Mesenchymal stem cell (in vitro differentiated cells and primary cell): ENCODE data around the gene STXBP1.

ENCODE experiments used
- DNase-seq: peaks from one replicate; pipeline ENCODE4 v3.0.0-alpha.2; 2013
- H2AFZ ChIP-seq: one replicate; pipeline ENCODE4 v1.6.1; 2013; ENCODE audit warnings: low read depth, mild to moderate bottlenecking, control low read depth, inconsistent platforms, low read length, moderate library complexity
- H2AK5ac ChIP-seq: 2 replicates; pipeline ENCODE4 v1.6.1; 2013; ENCODE audit warnings: low read length, moderate library complexity, mild to moderate bottlenecking, inconsistent platforms; ENCODE audit not compliant: severe bottlenecking
- H2BK120ac ChIP-seq: one replicate; pipeline ENCODE4 v1.6.1; 2013; ENCODE audit warnings: low read depth, mild to moderate bottlenecking, inconsistent platforms, low read length, moderate library complexity
- H2BK12ac ChIP-seq, 2 experiments: one replicate each; pipeline ENCODE4 v1.6.1; 2013; ENCODE audit warnings: inconsistent platforms in 2 of 2, low read length in 2 of 2, mild to moderate bottlenecking in 2 of 2, moderate library complexity in 2 of 2, control low read depth in 1 of 2
- H2BK15ac ChIP-seq: one replicate; pipeline ENCODE4 v1.6.1; 2013; ENCODE audit warnings: mild to moderate bottlenecking, low read depth, inconsistent platforms; ENCODE audit not compliant: poor library complexity, severe bottlenecking
- H2BK5ac ChIP-seq: 2 replicates; pipeline ENCODE4 v1.6.1; 2013; ENCODE audit warnings: low read depth, mild to moderate bottlenecking, low read length, control low read depth, inconsistent platforms; ENCODE audit not compliant: poor library complexity, severe bottlenecking
- H3K14ac ChIP-seq, 2 experiments: one replicate each; pipeline ENCODE4 v1.6.1; 2013; ENCODE audit warnings: inconsistent platforms in 2 of 2, low read length in 2 of 2, control low read depth in 1 of 2, mild to moderate bottlenecking in 1 of 2, moderate library complexity in 1 of 2
- H3K18ac ChIP-seq, 2 experiments: one replicate each; pipeline ENCODE4 v1.6.1; 2013; ENCODE audit warnings: inconsistent platforms in 2 of 2, low read length in 2 of 2, control low read depth in 1 of 2, low read depth in 1 of 2, mild to moderate bottlenecking in 1 of 2
- H3K23ac ChIP-seq, 2 experiments: one replicate each; pipeline ENCODE4 v1.6.1; 2013; ENCODE audit warnings: inconsistent platforms in 2 of 2, low read length in 2 of 2, mild to moderate bottlenecking in 2 of 2, moderate library complexity in 2 of 2, control low read depth in 1 of 2
- H3K27ac ChIP-seq: 2 replicates; pipeline ENCODE4 v1.5.1; 2013; ENCODE audit warnings: mild to moderate bottlenecking, moderate library complexity, low read length, control low read depth, inconsistent platforms; ENCODE audit not compliant: poor library complexity, severe bottlenecking
- H3K27me3 ChIP-seq, 2 experiments: 2 replicates each; pipeline versions ENCODE4 v1.6.1 to v1.7.0; 2013; ENCODE audit warnings: low read length in 2 of 2, mild to moderate bottlenecking in 2 of 2, moderate library complexity in 2 of 2, control low read depth in 1 of 2, inconsistent platforms in 1 of 2; ENCODE audit not compliant: control insufficient read depth in 1 of 2, insufficient read depth in 1 of 2
- H3K36me3 ChIP-seq, 2 experiments: 2 replicates each; pipeline versions ENCODE4 v1.6.1 to v1.7.0; 2013; ENCODE audit warnings: low read length in 2 of 2, control low read depth in 1 of 2, inconsistent platforms in 1 of 2, low read depth in 1 of 2, mild to moderate bottlenecking in 1 of 2; ENCODE audit not compliant: insufficient read depth in 2 of 2, control insufficient read depth in 1 of 2
- H3K4ac ChIP-seq, 2 experiments: one replicate each; pipeline ENCODE4 v1.6.1; 2013; ENCODE audit warnings: inconsistent platforms in 2 of 2, low read length in 2 of 2, mild to moderate bottlenecking in 2 of 2, moderate library complexity in 2 of 2, control low read depth in 1 of 2, low read depth in 1 of 2
- H3K4me1 ChIP-seq: 2 replicates; pipeline ENCODE4 v1.6.1; 2013; ENCODE audit warnings: low read depth, low read length, control low read depth; ENCODE audit not compliant: control insufficient read depth, insufficient read depth
- H3K4me2 ChIP-seq: 2 replicates; pipeline ENCODE4 v1.6.1; 2013; ENCODE audit warnings: low read length, mild to moderate bottlenecking, inconsistent platforms; ENCODE audit not compliant: poor library complexity, severe bottlenecking
- H3K4me3 ChIP-seq, 2 experiments: 2 replicates each; pipeline versions ENCODE4 v1.5.1 to v1.7.0; 2013; ENCODE audit warnings: low read length in 2 of 2, mild to moderate bottlenecking in 2 of 2, control low read depth in 1 of 2, low read depth in 1 of 2; ENCODE audit not compliant: insufficient read depth in 1 of 2
- H3K79me1 ChIP-seq: replicated peaks from 2 replicates; pipeline ENCODE4 v1.6.1; 2013; ENCODE audit warnings: mild to moderate bottlenecking, control low read depth, low read length, inconsistent platforms; ENCODE audit not compliant: poor library complexity, severe bottlenecking
- H3K9ac ChIP-seq: 2 replicates; pipeline ENCODE4 v1.7.0; 2013; ENCODE audit warnings: mild to moderate bottlenecking, low read length, moderate library complexity
- H3K9me3 ChIP-seq: 2 replicates; pipeline ENCODE4 v1.7.0; 2013; ENCODE audit warnings: mild to moderate bottlenecking, low read length; ENCODE audit not compliant: control insufficient read depth
- H4K8ac ChIP-seq: one replicate; pipeline ENCODE4 v1.6.1; 2013; ENCODE audit warnings: inconsistent platforms, mild to moderate bottlenecking, low read length, moderate library complexity
- H4K91ac ChIP-seq: one replicate; pipeline ENCODE4 v1.6.1; 2013; ENCODE audit warnings: mild to moderate bottlenecking, low read length, inconsistent platforms
- WGBS: methylation state at CpG from one replicate; pipeline ENCODE4 v1.1.7; 2013; ENCODE audit warnings: mixed read lengths; 5-methylcytosine and 5-hydroxymethylcytosine counted together

Gene STXBP1

DNA sequence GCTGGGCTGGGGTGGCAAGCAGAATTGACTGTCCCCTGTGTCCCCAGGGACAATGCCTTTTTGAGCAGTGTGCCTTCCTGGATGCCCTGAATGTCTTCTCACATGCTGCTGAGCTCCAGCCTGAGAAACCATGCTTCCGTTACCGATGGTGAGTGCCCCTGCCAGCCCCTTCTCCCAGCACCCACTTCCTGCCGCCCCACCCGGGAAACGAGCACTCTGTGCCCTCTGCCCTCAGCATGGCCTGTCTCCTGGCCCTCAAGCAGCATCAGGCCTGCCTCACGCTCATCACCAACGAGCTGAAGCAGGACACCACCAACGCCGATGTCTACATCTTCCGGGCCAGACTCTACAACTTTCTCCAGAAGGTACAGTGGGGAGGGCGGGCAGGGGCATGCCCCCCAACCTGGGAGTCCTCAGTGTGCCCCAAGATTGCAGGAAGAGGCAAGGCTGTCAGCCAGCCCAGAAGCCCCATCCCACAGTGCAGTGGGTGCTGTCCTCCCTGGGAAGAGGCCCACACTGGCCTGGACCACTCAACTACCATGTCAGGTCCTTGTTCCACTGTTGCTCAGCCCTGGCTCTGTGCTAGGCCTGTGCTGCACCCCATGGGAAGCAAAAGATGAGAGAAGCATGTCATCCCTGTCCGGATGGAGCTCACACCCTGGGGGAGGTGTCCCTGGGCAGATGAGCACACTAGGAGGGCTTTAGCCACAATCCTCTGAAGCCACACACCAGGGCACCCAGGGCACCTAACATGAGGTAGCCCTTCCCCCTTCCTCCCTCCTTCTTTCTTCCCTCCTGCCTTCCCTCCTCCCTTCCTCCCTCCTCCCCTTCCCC lies 108.2 kb downstream of the STXBP1 start:
- H3K27ac ChIP-seq = no peak overlapping the region
- WGBS = 87% methylated on average over 12 of the region's 12 CpGs
- H2BK15ac ChIP-seq = no peak overlapping the region
- H3K4me2 ChIP-seq = no peak overlapping the region
- H2AFZ ChIP-seq = no peak overlapping the region
- H3K27me3 ChIP-seq = peaks cover 0 to 3% of the 10 kb centered on the region in 2 experiments
- H3K36me3 ChIP-seq = no peaks in the 10 kb centered on the region
- no peak overlapping the region for H3K9ac ChIP-seq
- H2BK5ac ChIP-seq = no peak overlapping the region
- H3K9me3 ChIP-seq = no peaks in the 10 kb centered on the region
- H3K4ac ChIP-seq = no peak overlapping the region
- peak overlapping the region in 1 of 2 experiments; percentile 35 for H3K23ac ChIP-seq
- no peak overlapping the region for H2AK5ac ChIP-seq
- no peak overlapping the region for H3K18ac ChIP-seq
- no peak overlapping the region for H4K8ac ChIP-seq
- no peaks in the 10 kb centered on the region for H3K79me1 ChIP-seq
- no peak overlapping the region for H3K4me3 ChIP-seq
- peak overlapping the region; percentile 29 for H4K91ac ChIP-seq
- H2BK12ac ChIP-seq = no peak overlapping the region
- H2BK120ac ChIP-seq = no peak overlapping the region
- peak overlapping the region in 1 of 2 experiments; percentile 69 for H3K14ac ChIP-seq
- peaks cover 18% of the 10 kb centered on the region for H3K4me1 ChIP-seq
- DNase-seq = no peak

DNA sequence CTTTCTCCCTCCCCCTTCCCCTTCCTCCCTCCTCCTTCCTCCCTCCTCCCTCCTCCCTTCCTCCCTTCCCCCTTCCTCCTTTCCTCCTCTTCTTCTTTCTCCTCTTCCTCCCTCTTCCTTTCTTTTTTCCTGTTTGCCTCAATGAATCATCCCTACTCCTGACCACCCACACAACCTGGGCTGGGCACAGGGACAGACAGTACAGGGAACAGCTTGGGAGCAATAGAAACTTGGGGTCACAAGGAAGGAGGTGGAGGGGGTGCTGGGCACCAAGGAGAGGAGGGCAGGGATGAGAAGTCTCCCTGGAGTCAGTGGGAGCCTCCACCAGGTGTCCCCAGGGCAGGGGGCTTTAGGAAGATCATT lies 108.8 kb downstream of the STXBP1 start:
- no peaks in the 10 kb centered on the region for H3K36me3 ChIP-seq
- no peak overlapping the region for H2BK120ac ChIP-seq
- no peak overlapping the region for H3K4me2 ChIP-seq
- peaks cover 18% of the 10 kb centered on the region for H3K4me1 ChIP-seq
- no peak overlapping the region for H4K91ac ChIP-seq
- no peak overlapping the region for H2BK15ac ChIP-seq
- H3K9me3 ChIP-seq = no peaks in the 10 kb centered on the region
- H2AFZ ChIP-seq = no peak overlapping the region
- no peak overlapping the region for H3K9ac ChIP-seq
- H3K4me3 ChIP-seq = no peak overlapping the region
- H3K27me3 ChIP-seq = peaks cover 0 to 3% of the 10 kb centered on the region in 2 experiments
- no peak overlapping the region for H3K14ac ChIP-seq
- no peak overlapping the region for H2AK5ac ChIP-seq
- no peaks in the 10 kb centered on the region for H3K79me1 ChIP-seq
- no peak overlapping the region for H3K27ac ChIP-seq
- no peak overlapping the region for H3K18ac ChIP-seq
- no peak overlapping the region for H2BK5ac ChIP-seq
- H3K23ac ChIP-seq = no peak overlapping the region
- no peak overlapping the region for H3K4ac ChIP-seq
- H4K8ac ChIP-seq = no peak overlapping the region
- H2BK12ac ChIP-seq = peak overlapping the region in 1 of 2 experiments; percentile 21
- no peak for DNase-seq

DNA sequence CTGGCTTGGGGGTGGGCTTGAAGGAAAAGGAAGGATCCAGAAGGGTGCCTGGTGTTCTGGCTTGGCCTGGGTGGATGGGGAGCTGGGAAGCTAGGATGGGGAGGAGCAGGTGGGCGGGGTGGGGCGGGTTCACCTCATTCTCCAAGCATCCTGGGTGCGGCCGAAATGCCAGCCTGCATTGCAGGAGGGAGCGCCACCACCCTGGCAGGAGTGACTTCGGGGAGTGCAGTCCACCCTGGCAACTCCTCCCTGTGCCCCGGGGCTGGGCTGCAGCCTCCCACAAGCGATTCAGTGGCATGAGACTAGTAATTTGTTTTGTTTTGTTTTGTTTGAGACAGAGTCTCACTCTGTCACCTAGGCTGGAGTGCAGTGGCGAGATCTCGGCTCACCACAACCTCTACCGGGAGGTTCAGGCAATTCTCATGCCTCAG lies 109.3 kb downstream of the STXBP1 start:
- no peak overlapping the region for H3K9ac ChIP-seq
- no peaks in the 10 kb centered on the region for H3K79me1 ChIP-seq
- no peak overlapping the region for H2BK15ac ChIP-seq
- H3K4me2 ChIP-seq = no peak overlapping the region
- H3K18ac ChIP-seq = no peak overlapping the region
- no peaks in the 10 kb centered on the region for H3K9me3 ChIP-seq
- WGBS = 55% methylated on average over 11 of the region's 11 CpGs
- H3K14ac ChIP-seq = no peak overlapping the region
- DNase-seq = no peak
- H2AK5ac ChIP-seq = no peak overlapping the region
- H4K91ac ChIP-seq = no peak overlapping the region
- H2BK12ac ChIP-seq = no peak overlapping the region
- H2BK5ac ChIP-seq = no peak overlapping the region
- no peak overlapping the region for H3K27ac ChIP-seq
- no peak overlapping the region for H3K23ac ChIP-seq
- H3K4me1 ChIP-seq = peaks cover 13% of the 10 kb centered on the region
- H3K4me3 ChIP-seq = no peak overlapping the region
- H2BK120ac ChIP-seq = no peak overlapping the region
- H4K8ac ChIP-seq = no peak overlapping the region
- no peak overlapping the region for H3K4ac ChIP-seq
- H3K36me3 ChIP-seq = no peaks in the 10 kb centered on the region
- H3K27me3 ChIP-seq = peaks cover 0 to 3% of the 10 kb centered on the region in 2 experiments
- H2AFZ ChIP-seq = no peak overlapping the region

DNA sequence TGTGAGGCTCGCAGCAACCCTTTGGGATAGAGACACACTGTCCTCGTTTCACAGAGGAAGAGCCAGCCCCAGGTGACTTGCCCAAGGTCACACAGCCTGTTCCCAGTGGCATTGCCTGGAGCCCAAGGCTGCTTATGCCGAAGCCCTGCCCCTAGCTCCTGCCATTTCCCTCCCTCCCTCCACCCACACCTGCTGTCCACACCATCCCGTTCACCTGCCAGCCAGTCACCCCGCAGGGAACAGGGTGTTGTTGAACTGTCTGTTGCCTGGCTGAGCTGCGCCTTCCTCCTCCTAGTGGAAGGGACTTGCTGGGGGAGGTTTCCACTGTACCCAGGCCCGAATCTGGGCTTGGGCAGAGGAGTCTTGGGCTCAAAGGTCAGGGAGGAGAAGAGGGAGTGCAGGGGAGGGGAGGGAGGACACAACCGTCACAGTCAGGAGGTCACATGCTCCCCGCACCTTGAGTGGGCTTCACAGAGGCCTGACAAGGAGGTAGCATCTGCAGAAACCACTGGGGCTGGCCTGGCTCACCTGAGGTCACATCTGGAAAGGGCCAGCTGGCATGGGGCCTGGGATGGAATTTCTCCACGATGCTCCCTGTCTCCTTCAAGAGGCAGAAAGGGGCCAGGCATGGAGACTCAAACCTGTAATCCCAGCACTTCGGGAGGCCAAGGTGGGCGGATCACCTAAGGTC lies 110.1 kb downstream of the STXBP1 start:
- H2BK12ac ChIP-seq = no peak overlapping the region
- no peak overlapping the region for H4K8ac ChIP-seq
- H2BK5ac ChIP-seq = no peak overlapping the region
- no peak overlapping the region for H4K91ac ChIP-seq
- H2AFZ ChIP-seq = no peak overlapping the region
- peaks cover 11% of the 10 kb centered on the region for H3K4me1 ChIP-seq
- H3K27ac ChIP-seq = no peak overlapping the region
- H2AK5ac ChIP-seq = no peak overlapping the region
- H3K4ac ChIP-seq = no peak overlapping the region
- H3K9ac ChIP-seq = no peak overlapping the region
- H2BK15ac ChIP-seq = no peak overlapping the region
- no peaks in the 10 kb centered on the region for H3K79me1 ChIP-seq
- 85% methylated on average over 12 of the region's 12 CpGs for WGBS
- H3K9me3 ChIP-seq = no peaks in the 10 kb centered on the region
- DNase-seq = no peak
- H2BK120ac ChIP-seq = no peak overlapping the region
- no peak overlapping the region for H3K23ac ChIP-seq
- H3K27me3 ChIP-seq = peaks cover 0 to 3% of the 10 kb centered on the region in 2 experiments
- no peak overlapping the region for H3K4me3 ChIP-seq
- H3K18ac ChIP-seq = no peak overlapping the region
- H3K4me2 ChIP-seq = no peak overlapping the region
- H3K36me3 ChIP-seq = no peaks in the 10 kb centered on the region
- H3K14ac ChIP-seq = peak overlapping the region in 1 of 2 experiments; percentile 35
